ENCODE data around the gene AK9.
"Not testable (repeated sequence)": the region's sequence is repeated elsewhere in the genome, so short reads cannot be mapped to it uniquely, and the experiment has no call there.

GRCh38 chr6:109708099-109708498, 17.1 kb upstream of the AK9 start:
- not testable (repeated sequence) for TF ChIP-seq POLR2A (IDR thresholded peaks at IDR 0.05); CTCF (IDR thresholded peaks at IDR 0.05 in 4 of 5, conservative IDR thresholded peaks at IDR 0.05 in 1 of 5)

Measured in gastrocnemius medialis (tissue), 4 donors.